HEK293 (cell line): ENCODE data around the gene PHC3.

Experiments
- ZBTB17 ChIP-seq: fragments of 450-650 bp; formaldehyde crosslinking; IDR thresholded peaks from 2 replicates; pipeline ENCODE4 v1.5.1; 2016; ENCODE audit warnings: missing biosample characterization, missing genetic modification characterization
- ZNF350 ChIP-seq: fragments of 450-650 bp; formaldehyde crosslinking; IDR thresholded peaks from 2 replicates; pipeline ENCODE4 v1.5.0; 2017; ENCODE audit warnings: missing biosample characterization, mild to moderate bottlenecking, missing genetic modification characterization
- TF ChIP-seq, protein P1 (sequence below): fragments of 450-650 bp; formaldehyde crosslinking; IDR thresholded peaks from 2 replicates; pipeline ENCODE4 v1.5.1; 2016; ENCODE audit warnings: missing biosample characterization, missing genetic modification characterization
- TF ChIP-seq, protein P2 (sequence below): fragments of 450-650 bp; formaldehyde crosslinking; IDR thresholded peaks from 2 replicates; pipeline ENCODE4 v1.5.1; 2016; ENCODE audit warnings: missing biosample characterization, missing genetic modification characterization

DNA sequence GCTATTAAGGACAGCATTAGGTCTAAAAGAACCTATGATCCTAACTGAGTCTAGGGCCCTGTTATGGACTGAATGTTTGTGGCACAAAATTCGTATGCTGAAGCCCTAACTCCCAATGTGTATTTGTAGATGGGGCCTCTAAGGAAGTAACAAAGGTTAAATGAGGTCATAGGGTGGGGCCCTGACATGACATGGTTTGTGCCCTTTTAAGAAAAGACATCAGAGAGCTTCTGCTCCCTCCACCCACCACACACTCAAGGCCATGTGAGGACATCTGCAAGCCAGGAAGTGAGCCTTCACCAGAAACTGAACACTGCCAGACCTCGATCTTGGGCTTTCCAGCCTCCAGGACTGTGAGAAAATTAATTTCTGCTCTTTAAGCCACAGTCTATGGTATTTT lies 49.2 kb downstream of the PHC3 start:
- TF ChIP-seq, protein P1, sequence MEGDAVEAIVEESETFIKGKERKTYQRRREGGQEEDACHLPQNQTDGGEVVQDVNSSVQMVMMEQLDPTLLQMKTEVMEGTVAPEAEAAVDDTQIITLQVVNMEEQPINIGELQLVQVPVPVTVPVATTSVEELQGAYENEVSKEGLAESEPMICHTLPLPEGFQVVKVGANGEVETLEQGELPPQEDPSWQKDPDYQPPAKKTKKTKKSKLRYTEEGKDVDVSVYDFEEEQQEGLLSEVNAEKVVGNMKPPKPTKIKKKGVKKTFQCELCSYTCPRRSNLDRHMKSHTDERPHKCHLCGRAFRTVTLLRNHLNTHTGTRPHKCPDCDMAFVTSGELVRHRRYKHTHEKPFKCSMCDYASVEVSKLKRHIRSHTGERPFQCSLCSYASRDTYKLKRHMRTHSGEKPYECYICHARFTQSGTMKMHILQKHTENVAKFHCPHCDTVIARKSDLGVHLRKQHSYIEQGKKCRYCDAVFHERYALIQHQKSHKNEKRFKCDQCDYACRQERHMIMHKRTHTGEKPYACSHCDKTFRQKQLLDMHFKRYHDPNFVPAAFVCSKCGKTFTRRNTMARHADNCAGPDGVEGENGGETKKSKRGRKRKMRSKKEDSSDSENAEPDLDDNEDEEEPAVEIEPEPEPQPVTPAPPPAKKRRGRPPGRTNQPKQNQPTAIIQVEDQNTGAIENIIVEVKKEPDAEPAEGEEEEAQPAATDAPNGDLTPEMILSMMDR (tag by site-specific recombination): no peak
- TF ChIP-seq ZNF350 (tag by site-specific recombination) (no peak), ZBTB17 (tag by site-specific recombination) (no peak)
- TF ChIP-seq, protein P2, sequence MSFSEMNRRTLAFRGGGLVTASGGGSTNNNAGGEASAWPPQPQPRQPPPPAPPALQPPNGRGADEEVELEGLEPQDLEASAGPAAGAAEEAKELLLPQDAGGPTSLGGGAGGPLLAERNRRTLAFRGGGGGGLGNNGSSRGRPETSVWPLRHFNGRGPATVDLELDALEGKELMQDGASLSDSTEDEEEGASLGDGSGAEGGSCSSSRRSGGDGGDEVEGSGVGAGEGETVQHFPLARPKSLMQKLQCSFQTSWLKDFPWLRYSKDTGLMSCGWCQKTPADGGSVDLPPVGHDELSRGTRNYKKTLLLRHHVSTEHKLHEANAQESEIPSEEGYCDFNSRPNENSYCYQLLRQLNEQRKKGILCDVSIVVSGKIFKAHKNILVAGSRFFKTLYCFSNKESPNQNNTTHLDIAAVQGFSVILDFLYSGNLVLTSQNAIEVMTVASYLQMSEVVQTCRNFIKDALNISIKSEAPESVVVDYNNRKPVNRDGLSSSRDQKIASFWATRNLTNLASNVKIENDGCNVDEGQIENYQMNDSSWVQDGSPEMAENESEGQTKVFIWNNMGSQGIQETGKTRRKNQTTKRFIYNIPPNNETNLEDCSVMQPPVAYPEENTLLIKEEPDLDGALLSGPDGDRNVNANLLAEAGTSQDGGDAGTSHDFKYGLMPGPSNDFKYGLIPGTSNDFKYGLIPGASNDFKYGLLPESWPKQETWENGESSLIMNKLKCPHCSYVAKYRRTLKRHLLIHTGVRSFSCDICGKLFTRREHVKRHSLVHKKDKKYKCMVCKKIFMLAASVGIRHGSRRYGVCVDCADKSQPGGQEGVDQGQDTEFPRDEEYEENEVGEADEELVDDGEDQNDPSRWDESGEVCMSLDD (tag by site-specific recombination): no peak
